Endothelial cell of umbilical vein (primary cell): ENCODE data around the gene TEN1. TPM values are rescaled to one million over a fixed set of nuclear protein-coding genes. Genes with fewer than 3 reads are reported as not detected.
A peak's percentile ranks its signal among the peaks of the same experiment; 100 is the strongest.

Experiments used
- BruUV-seq: library from RNA; stranded (reverse); fragments of 400-500 nt; replicated peaks from 2 replicates; lab custom pipeline; 2021; lab: Mats Ljungman, UMichigan
- CTCF ChIA-PET: fragments of 300-600, 350-600 bp; sonication (Branson Sonifier 250); formaldehyde crosslinking; loops from one replicate; lab custom pipeline; 2021; ENCODE audit warnings: antibody characterized with exemption, inconsistent platforms; lab: Charles Lee
- POLR2A ChIA-PET: fragments of 300-600, 350-600 bp; sonication (Branson Sonifier 250); formaldehyde crosslinking; loops from one replicate; lab custom pipeline; 2021; ENCODE audit warnings: antibody characterized with exemption, inconsistent platforms; lab: Charles Lee
- DNase-seq: peaks from one replicate; pipeline ENCODE4 v3.0.0-alpha.2; 2011; ENCODE audit warnings: low read depth, low spot score
- FAIRE-seq: peaks from 2 replicates; lab custom pipeline; 2011; peaks lifted over from hg19 to GRCh38; lab: Jason Lieb, UNC
- H2AFZ ChIP-seq: 2 replicates; pipeline ENCODE4 v1.6.0; 2012; ENCODE audit warnings: low read depth, low read length, control low read depth, inconsistent platforms
- H3K27ac ChIP-seq: 2 replicates; pipeline ENCODE4 v1.5.1; 2011; ENCODE audit warnings: low read depth, mild to moderate bottlenecking, control low read depth, low read length, moderate library complexity; ENCODE audit not compliant: insufficient read depth
- H3K27me3 ChIP-seq, 2 experiments: 2 replicates each; pipeline versions ENCODE4 v1.6.0 to v1.6.1; 2011; ENCODE audit warnings: low read length in 2 of 2, mixed read lengths in 1 of 2; ENCODE audit not compliant: control insufficient read depth in 2 of 2, insufficient read depth in 2 of 2
- H3K36me3 ChIP-seq, 2 experiments: 2 replicates in 1 of 2; 3 replicates in 1 of 2; pipeline ENCODE4 v1.5.1; 2011; ENCODE audit warnings: low read length in 2 of 2, mild to moderate bottlenecking in 1 of 2, moderate library complexity in 1 of 2; ENCODE audit not compliant: control insufficient read depth in 2 of 2, insufficient read depth in 2 of 2; ENCODE audit errors: extremely low read depth in 1 of 2
- H3K4me1 ChIP-seq: 3 replicates; pipeline ENCODE4 v1.5.1; 2011; ENCODE audit warnings: mild to moderate bottlenecking, low read length; ENCODE audit not compliant: control insufficient read depth, insufficient read depth; ENCODE audit errors: extremely low read depth
- H3K4me2 ChIP-seq: 2 replicates; pipeline ENCODE4 v1.6.1; 2011; ENCODE audit warnings: low read length, control low read depth, mixed read lengths; ENCODE audit not compliant: insufficient read depth
- H3K4me3 ChIP-seq, 3 experiments: fragments of 200-600 bp in 1 of 3; sonication (generic), shearing (Covaris generic) in 1 of 3; replicated peaks in 1 of 3; 2 replicates each; pipeline ENCODE4 v1.5.1; 2011 to 2016; ENCODE audit warnings: control low read depth in 3 of 3, low read length in 3 of 3, mild to moderate bottlenecking in 2 of 3, inconsistent platforms in 1 of 3, low read depth in 1 of 3, moderate library complexity in 1 of 3; ENCODE audit not compliant: insufficient read depth in 1 of 3
- H3K79me2 ChIP-seq: 2 replicates; pipeline ENCODE4 v1.6.0; 2012; ENCODE audit warnings: low read length, inconsistent platforms; ENCODE audit not compliant: control insufficient read depth, insufficient read depth
- H3K9ac ChIP-seq: replicated peaks from 2 replicates; pipeline ENCODE3; 2011; ENCODE audit warnings: low read length, control low read depth; ENCODE audit not compliant: insufficient read depth; ENCODE audit errors: extremely low read depth
- H3K9me1 ChIP-seq: replicated peaks from 3 replicates; pipeline ENCODE4 v1.6.0; 2011; ENCODE audit warnings: mild to moderate bottlenecking, low read length; ENCODE audit not compliant: control insufficient read depth, insufficient read depth; ENCODE audit errors: extremely low read depth
- H3K9me3 ChIP-seq: replicated peaks from 2 replicates; pipeline ENCODE4 v1.5.1; 2012; ENCODE audit warnings: low read length, inconsistent platforms; ENCODE audit not compliant: control insufficient read depth, insufficient read depth
- H4K20me1 ChIP-seq: replicated peaks from 2 replicates; pipeline ENCODE3; 2011; ENCODE audit warnings: mild to moderate bottlenecking, low read length; ENCODE audit not compliant: control insufficient read depth, insufficient read depth; ENCODE audit errors: extremely low read depth
- EZH2 ChIP-seq: IDR thresholded peaks from 2 replicates; pipeline ENCODE4 v1.6.1; 2012; ENCODE audit warnings: borderline replicate concordance, low read depth, mild to moderate bottlenecking, moderate library complexity, low read length, inconsistent platforms; ENCODE audit not compliant: severe bottlenecking
- FOS ChIP-seq: IDR thresholded peaks from 2 replicates; pipeline ENCODE4 v1.6.1; 2011; ENCODE audit warnings: mild to moderate bottlenecking, low read length, moderate library complexity, borderline replicate concordance; ENCODE audit not compliant: insufficient read depth
- GATA2 ChIP-seq: IDR thresholded peaks from 2 replicates; pipeline ENCODE4 v1.7.0; 2011; ENCODE audit warnings: low read depth, mild to moderate bottlenecking, moderate library complexity, mixed read lengths, low read length; ENCODE audit not compliant: insufficient read length, insufficient read depth
- JUN ChIP-seq: IDR thresholded peaks from 2 replicates; pipeline ENCODE4 v1.6.1; 2011; ENCODE audit warnings: borderline replicate concordance, low read depth; ENCODE audit not compliant: insufficient read length, insufficient read depth
- MYC ChIP-seq: IDR thresholded peaks from one replicate; pipeline ENCODE4 v1.6.1; 2011; ENCODE audit warnings: mild to moderate bottlenecking, low read depth, low read length
- POLR2A ChIP-seq: IDR thresholded peaks from 2 replicates; pipeline ENCODE4 v1.6.1; 2012; ENCODE audit warnings: low read depth, mild to moderate bottlenecking, control low read depth, low read length
- POLR2AphosphoS5 ChIP-seq: IDR thresholded peaks from 2 replicates; pipeline ENCODE4 v1.6.1; 2012; ENCODE audit warnings: low read depth, mild to moderate bottlenecking, control low read depth, low read length, moderate library complexity; ENCODE audit not compliant: insufficient read depth
- dilution Hi-C: fragments of 300-500 bp; cut with MboI; formaldehyde crosslinking; loops from one replicate; pipeline ENCODE4 v1.15.0; 2019; ENCODE audit warnings: low sequenced_read_pairs; ENCODE audit not compliant: extremely low pct_ligation_motif_present
- intact Hi-C: fragments of 100-400 bp; cut with micrococcal nuclease; formaldehyde crosslinking; loops from one replicate; pipeline ENCODE4 v1.10.0; 2022
- polyA plus RNA-seq, 4 experiments: library from polyadenylated mRNA; depleted of rRNA in 3 of 4; stranded (reverse) in 3 of 4; unstranded in 1 of 4; fragments of >200 nt; gene quantifications; 2 replicates each; pipeline versions ENCODE4 v1.2.1 to v1.2.3, GENCODE V29; 2011 to 2012; ENCODE audit warnings: missing spikeins in 1 of 4
- total RNA-seq: library from RNA; stranded (reverse); gene quantifications from 2 replicates; pipeline ENCODE4 v1.2.3, GENCODE V29; 2021
- TF ChIP-seq, protein P1 (sequence below), 2 donors: IDR thresholded peaks; 1 replicate in 1 of 2; 2 replicates in 1 of 2; pipeline ENCODE4 v1.5.1; 2011; ENCODE audit warnings: low read length in 2 of 2, mild to moderate bottlenecking in 2 of 2, moderate library complexity in 2 of 2, control low read depth in 1 of 2, inconsistent platforms in 1 of 2, low read depth in 1 of 2; ENCODE audit not compliant: insufficient read depth in 1 of 2; ENCODE audit errors: extremely low read depth in 1 of 2
- TF ChIP-seq, protein P2 (sequence below): IDR thresholded peaks from 2 replicates; pipeline ENCODE4 v1.6.1; 2011; ENCODE audit not compliant: insufficient read depth, insufficient read length

The TEN1 gene
- total and polyA plus RNA-seq, 2 donors (not counting 3 experiments of a cell fraction or from before 2014, with no cell fraction given), result 18.8 to 29.0 TPM

DNA sequence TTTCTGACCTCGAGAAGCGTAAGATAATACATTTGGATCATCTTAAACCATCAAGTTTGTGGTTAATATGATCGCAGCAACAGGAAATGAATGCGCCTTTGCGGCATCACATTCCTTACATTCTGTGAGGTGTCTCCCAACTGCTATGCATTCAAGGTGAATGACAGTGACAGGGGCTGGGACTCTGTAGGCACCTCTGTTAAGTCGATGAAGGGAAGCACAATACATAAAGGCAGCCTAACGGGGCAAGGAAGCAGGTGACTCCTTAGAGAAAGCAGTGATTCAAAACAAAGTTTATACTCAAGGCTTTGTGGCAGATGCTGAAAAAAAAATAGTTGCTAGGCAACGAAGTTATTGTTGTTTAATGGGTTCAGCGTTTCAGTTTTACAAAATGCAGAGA lies 69.7 kb downstream of the TEN1 start:
- no peak overlapping the region for H3K4me2 ChIP-seq
- ChIA-PET CTCF (interaction anchor here (1.2 to 1.7 kb wide), 3 partner anchors 14 to 34 kb away, joined by 3 to 4 read pairs (median 3); no protein-coding TSS in a partner anchor), POLR2A (no interaction called here)
- no peak overlapping the region for H2AFZ ChIP-seq
- peaks cover 16 to 40% of the 10 kb centered on the region in 2 experiments for H3K36me3 ChIP-seq
- no peaks in the 10 kb centered on the region for H3K9me1 ChIP-seq
- no peak overlapping the region for H3K4me3 ChIP-seq
- peaks cover 7% of the 10 kb centered on the region for H3K4me1 ChIP-seq
- no peaks in the 10 kb centered on the region for H4K20me1 ChIP-seq
- no peaks in the 10 kb centered on the region for H3K9me3 ChIP-seq
- intact Hi-C loops (no loop called here), dilution Hi-C loops (no loop called here)
- BruUV-seq, result no TSS peak
- no peak overlapping the region for H3K27ac ChIP-seq
- peaks cover 20% of the 10 kb centered on the region for H3K79me2 ChIP-seq
- FAIRE-seq, result peak; percentile 67
- no peak overlapping the region for H3K9ac ChIP-seq
- no peaks in the 10 kb centered on the region for H3K27me3 ChIP-seq
- TF ChIP-seq JUN, result no peak
- TF ChIP-seq, protein P1, sequence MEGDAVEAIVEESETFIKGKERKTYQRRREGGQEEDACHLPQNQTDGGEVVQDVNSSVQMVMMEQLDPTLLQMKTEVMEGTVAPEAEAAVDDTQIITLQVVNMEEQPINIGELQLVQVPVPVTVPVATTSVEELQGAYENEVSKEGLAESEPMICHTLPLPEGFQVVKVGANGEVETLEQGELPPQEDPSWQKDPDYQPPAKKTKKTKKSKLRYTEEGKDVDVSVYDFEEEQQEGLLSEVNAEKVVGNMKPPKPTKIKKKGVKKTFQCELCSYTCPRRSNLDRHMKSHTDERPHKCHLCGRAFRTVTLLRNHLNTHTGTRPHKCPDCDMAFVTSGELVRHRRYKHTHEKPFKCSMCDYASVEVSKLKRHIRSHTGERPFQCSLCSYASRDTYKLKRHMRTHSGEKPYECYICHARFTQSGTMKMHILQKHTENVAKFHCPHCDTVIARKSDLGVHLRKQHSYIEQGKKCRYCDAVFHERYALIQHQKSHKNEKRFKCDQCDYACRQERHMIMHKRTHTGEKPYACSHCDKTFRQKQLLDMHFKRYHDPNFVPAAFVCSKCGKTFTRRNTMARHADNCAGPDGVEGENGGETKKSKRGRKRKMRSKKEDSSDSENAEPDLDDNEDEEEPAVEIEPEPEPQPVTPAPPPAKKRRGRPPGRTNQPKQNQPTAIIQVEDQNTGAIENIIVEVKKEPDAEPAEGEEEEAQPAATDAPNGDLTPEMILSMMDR (IDR thresholded peaks at IDR 0.05; ENCODE audit: extremely low read depth in 1 of 2, insufficient read depth in 1 of 2, low read depth in 1 of 2, low read length in 2 of 2), result no peak
- no peak for TF ChIP-seq POLR2A
- no peak for TF ChIP-seq EZH2
- TF ChIP-seq POLR2AphosphoS5, result no peak
- TF ChIP-seq MYC, result no peak
- no peak for TF ChIP-seq GATA2
- no peak for TF ChIP-seq FOS
- TF ChIP-seq, protein P2, sequence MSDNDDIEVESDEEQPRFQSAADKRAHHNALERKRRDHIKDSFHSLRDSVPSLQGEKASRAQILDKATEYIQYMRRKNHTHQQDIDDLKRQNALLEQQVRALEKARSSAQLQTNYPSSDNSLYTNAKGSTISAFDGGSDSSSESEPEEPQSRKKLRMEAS, result no peak
- no peak for DNase-seq
